Type B pancreatic cell (in vitro differentiated cells): ENCODE measurements around the gene KCNAB1. TPM values are rescaled to one million over a fixed set of nuclear protein-coding genes. Genes with fewer than 3 reads are reported as not detected.

Experiments used
- DNase-seq: peaks from one replicate; pipeline ENCODE4 v3.0.0; 2021; ENCODE audit warnings: mixed read lengths; ENCODE audit not compliant: unreplicated experiment; ENCODE audit errors: extremely low spot score
- H3K27ac Mint-ChIP-seq: 2 replicates; pipeline ENCODE4 v1.8.0; 2021; ENCODE audit warnings: mild to moderate bottlenecking, mixed read lengths
- H3K27me3 Mint-ChIP-seq: 2 replicates; pipeline ENCODE4 v1.8.0; 2021; ENCODE audit warnings: mixed read lengths
- H3K36me3 Mint-ChIP-seq: 2 replicates; pipeline ENCODE4 v1.8.0; 2021; ENCODE audit warnings: mixed read lengths
- H3K4me1 Mint-ChIP-seq: one replicate; pipeline ENCODE4 v1.8.0; 2021; ENCODE audit warnings: mixed read lengths; ENCODE audit not compliant: unreplicated experiment
- H3K4me3 Mint-ChIP-seq: 2 replicates; pipeline ENCODE4 v1.8.0; 2021; ENCODE audit warnings: mild to moderate bottlenecking, mixed read lengths
- H3K9me3 Mint-ChIP-seq: 2 replicates; pipeline ENCODE4 v1.8.0; 2021; ENCODE audit warnings: mixed read lengths
- total RNA-seq: library from RNA; stranded (reverse); gene quantifications from 2 replicates; pipeline ENCODE4 v1.2.1, GENCODE V29; 2021; ENCODE audit warnings: low replicate concordance
- TF ChIP-seq, protein P1 (sequence below): fragments of 200-600 bp; sonication (generic); conservative IDR thresholded peaks from 2 replicates; pipeline ENCODE4 v1.5.0; 2021; ENCODE audit warnings: antibody characterized with exemption, mild to moderate bottlenecking

The KCNAB1 gene
- total RNA-seq, 1 donor from 2014 or later = 6.1 TPM

DNA sequence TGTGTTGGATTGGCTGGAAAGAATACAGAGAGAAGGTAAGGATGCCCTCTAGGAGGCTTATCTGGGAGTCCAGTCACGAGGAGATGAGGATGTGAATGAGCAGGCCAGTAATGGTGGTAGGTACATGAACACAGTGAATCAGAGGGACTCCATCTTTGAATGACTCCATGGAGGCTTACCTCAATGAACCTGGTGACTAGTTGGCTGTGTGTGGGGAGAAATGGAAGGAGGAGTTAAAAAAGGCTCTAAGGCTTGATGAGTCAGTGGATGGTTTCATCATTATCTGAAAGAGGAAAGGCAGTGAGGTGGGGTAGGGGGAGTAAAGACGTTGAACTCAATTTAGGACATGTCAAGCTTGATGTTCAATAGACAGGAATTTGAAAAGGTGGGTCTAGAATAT lies 61.1 kb downstream of the KCNAB1 start:
- Mint-ChIP-seq H3K27ac (no peak overlapping the region), H3K9me3 (peaks cover 6% of the 10 kb centered on the region), H3K4me1 (no peaks in the 10 kb centered on the region), H3K4me3 (no peak overlapping the region), H3K36me3 (no peaks in the 10 kb centered on the region), H3K27me3 (no peaks in the 10 kb centered on the region)
- no peak for DNase-seq
- TF ChIP-seq, protein P1, sequence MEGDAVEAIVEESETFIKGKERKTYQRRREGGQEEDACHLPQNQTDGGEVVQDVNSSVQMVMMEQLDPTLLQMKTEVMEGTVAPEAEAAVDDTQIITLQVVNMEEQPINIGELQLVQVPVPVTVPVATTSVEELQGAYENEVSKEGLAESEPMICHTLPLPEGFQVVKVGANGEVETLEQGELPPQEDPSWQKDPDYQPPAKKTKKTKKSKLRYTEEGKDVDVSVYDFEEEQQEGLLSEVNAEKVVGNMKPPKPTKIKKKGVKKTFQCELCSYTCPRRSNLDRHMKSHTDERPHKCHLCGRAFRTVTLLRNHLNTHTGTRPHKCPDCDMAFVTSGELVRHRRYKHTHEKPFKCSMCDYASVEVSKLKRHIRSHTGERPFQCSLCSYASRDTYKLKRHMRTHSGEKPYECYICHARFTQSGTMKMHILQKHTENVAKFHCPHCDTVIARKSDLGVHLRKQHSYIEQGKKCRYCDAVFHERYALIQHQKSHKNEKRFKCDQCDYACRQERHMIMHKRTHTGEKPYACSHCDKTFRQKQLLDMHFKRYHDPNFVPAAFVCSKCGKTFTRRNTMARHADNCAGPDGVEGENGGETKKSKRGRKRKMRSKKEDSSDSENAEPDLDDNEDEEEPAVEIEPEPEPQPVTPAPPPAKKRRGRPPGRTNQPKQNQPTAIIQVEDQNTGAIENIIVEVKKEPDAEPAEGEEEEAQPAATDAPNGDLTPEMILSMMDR = no peak

DNA sequence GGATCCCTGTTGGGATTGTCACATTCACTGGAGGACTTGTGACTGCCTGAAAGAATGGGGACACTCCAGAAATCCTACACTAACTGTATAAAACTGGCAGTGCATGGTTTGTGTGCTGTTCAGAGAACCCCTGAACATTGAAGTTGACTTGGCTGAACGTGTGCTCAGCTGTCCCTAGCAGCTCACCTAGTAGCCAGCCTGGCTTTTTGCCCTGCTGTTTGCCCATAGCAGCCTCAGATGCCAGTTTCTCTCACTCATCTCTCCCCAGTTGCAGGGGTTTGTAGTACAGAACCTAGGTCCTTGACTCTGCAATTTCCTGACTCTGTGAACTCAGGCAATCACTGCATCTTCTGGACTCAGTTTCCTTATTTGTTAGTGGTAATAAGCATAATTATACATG lies 63.0 kb downstream of the KCNAB1 start:
- Mint-ChIP-seq H3K9me3 (peaks cover 6% of the 10 kb centered on the region), H3K4me1 (no peaks in the 10 kb centered on the region), H3K36me3 (peaks cover 4% of the 10 kb centered on the region), H3K27ac (no peak overlapping the region), H3K4me3 (no peak overlapping the region), H3K27me3 (no peaks in the 10 kb centered on the region)
- DNase-seq = no peak
- TF ChIP-seq, protein P1 = no peak

GRCh38 chr3:156184156-156184555 lies 63.8 kb downstream of the KCNAB1 start:
- H3K36me3 Mint-ChIP-seq = peaks cover 4% of the 10 kb centered on the region
- TF ChIP-seq, protein P1 = no peak
- no peaks in the 10 kb centered on the region for H3K27me3 Mint-ChIP-seq
- peaks cover 6% of the 10 kb centered on the region for H3K9me3 Mint-ChIP-seq
- no peaks in the 10 kb centered on the region for H3K4me1 Mint-ChIP-seq
- H3K4me3 Mint-ChIP-seq = no peak overlapping the region
- DNase-seq = no peak
- H3K27ac Mint-ChIP-seq = no peak overlapping the region

- no peaks in the 10 kb centered on the region for H3K27me3 Mint-ChIP-seq
- H3K36me3 Mint-ChIP-seq = peaks cover 4% of the 10 kb centered on the region
- peaks cover 6% of the 10 kb centered on the region for H3K9me3 Mint-ChIP-seq
- TF ChIP-seq, protein P1 = no peak
- peak overlapping the region; percentile 32 for H3K27ac Mint-ChIP-seq
- no peak for DNase-seq
- H3K4me3 Mint-ChIP-seq = no peak overlapping the region
- no peaks in the 10 kb centered on the region for H3K4me1 Mint-ChIP-seq
These were observed 66.9 kb downstream of the KCNAB1 start for GRCh38 chr3:156187146-156187769.

- TF ChIP-seq, protein P1 = no peak
- Mint-ChIP-seq H3K4me3 (no peak overlapping the region), H3K36me3 (peaks cover 4% of the 10 kb centered on the region), H3K27me3 (no peaks in the 10 kb centered on the region), H3K27ac (no peak overlapping the region), H3K9me3 (peaks cover 6% of the 10 kb centered on the region), H3K4me1 (no peaks in the 10 kb centered on the region)
- no peak for DNase-seq
These were observed 68.4 kb downstream of the KCNAB1 start for GRCh38 chr3:156188757-156189156.
